ENCODE results near the gene SYNDIG1. TPM values are rescaled to one million over a fixed set of nuclear protein-coding genes. Genes with fewer than 3 reads are reported as not detected.

Gene SYNDIG1
- total RNA-seq, 2 experiments from 2014 or later, result not detected

DNA sequence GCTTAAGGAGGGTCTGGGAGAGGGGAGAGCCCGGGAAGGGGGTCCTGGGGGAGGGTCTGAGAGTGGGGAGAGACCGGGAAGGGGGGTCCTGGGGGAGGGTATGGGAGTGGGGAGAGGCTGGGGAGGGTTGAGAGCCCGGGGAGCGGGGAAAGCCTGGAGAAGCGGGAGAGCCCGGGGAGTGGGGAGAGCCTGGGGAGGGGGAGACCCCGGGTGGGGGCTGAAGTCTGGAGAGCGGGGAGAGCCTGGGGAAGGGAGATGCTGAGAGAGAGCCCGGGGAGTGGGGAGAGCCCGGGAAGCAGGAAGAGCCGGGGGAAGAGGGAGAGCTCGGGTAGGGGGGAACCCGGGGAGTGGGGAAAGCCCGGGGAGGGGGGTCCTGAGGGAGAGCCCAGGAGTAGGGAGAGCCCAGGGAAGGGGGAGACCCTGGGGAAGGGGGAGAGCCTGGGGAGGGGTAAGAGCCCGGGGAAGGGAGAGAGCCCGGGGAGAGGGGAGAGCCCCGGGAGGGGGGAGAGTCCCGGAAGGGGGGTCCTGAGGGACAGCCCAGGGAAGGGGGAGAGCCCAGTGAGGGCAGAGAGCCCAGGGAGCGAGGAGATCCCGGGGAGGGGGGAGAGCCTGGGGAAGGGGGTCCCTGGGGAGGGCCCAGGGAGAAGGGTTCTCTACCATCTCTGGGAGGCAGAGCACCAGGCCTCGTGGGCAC is 148.5 kb downstream of the SYNDIG1 start:
- no peak for TF ChIP-seq CTCF (IDR thresholded peaks at IDR 0.05)
- Mint-ChIP-seq H3K27ac (no peak overlapping the region), H3K9me3 (no peaks in the 10 kb centered on the region), H3K36me3 (ENCODE audit: low read depth) (no peaks in the 10 kb centered on the region), H3K27me3 (peaks cover 4% of the 10 kb centered on the region), H3K4me3 (no peak overlapping the region), H3K4me1 (ENCODE audit: low read depth) (no peaks in the 10 kb centered on the region)
- Histone ChIP-seq H3K9me3 (ENCODE audit: control insufficient read depth in 1 of 2, insufficient read depth in 1 of 2, low read length in 2 of 2) (peaks cover 0 to 6% of the 10 kb centered on the region in 2 experiments), H3K27me3 (ENCODE audit: control insufficient read depth in 1 of 2, insufficient read depth in 2 of 2, low read length in 2 of 2) (peaks cover 0 to 2% of the 10 kb centered on the region in 2 experiments), H3K4me3 (ENCODE audit: low read length) (no peak overlapping the region), H3K27ac (ENCODE audit: low read depth in 1 of 2, low read length in 2 of 2) (no peak overlapping the region), H3K36me3 (ENCODE audit: insufficient read depth, low read length) (no peaks in the 10 kb centered on the region), H3K4me1 (ENCODE audit: insufficient read depth, low read length) (no peaks in the 10 kb centered on the region)
- intact Hi-C loops (cut with DNase I, micrococcal nuclease), result no loop called here
- ChIA-PET POLR2A (no interaction called here), CTCF (no interaction called here)
- ATAC-seq (ENCODE audit: poor library complexity) (no peak), DNase-seq (no peak)

- DNase-seq, result no peak
- H3K36me3 ChIP-seq (ENCODE audit: insufficient read depth, low read length), result no peaks in the 10 kb centered on the region
- Mint-ChIP-seq H3K4me1 (ENCODE audit: low read depth) (no peaks in the 10 kb centered on the region), H3K9me3 (no peaks in the 10 kb centered on the region), H3K27ac (no peak overlapping the region), H3K27me3 (peaks cover 4% of the 10 kb centered on the region), H3K4me3 (no peak overlapping the region), H3K36me3 (ENCODE audit: low read depth) (no peaks in the 10 kb centered on the region)
- no peak overlapping the region for H3K4me3 ChIP-seq (ENCODE audit: low read length)
- H3K27ac ChIP-seq (ENCODE audit: low read depth in 1 of 2, low read length in 2 of 2), result no peak overlapping the region
- intact Hi-C loops (cut with DNase I, micrococcal nuclease), result no loop called here
- peaks cover 0 to 1% of the 10 kb centered on the region in 2 experiments for H3K9me3 ChIP-seq (ENCODE audit: control insufficient read depth in 1 of 2, insufficient read depth in 1 of 2, low read length in 2 of 2)
- CTCF ChIA-PET, result no interaction called here
- no peaks in the 10 kb centered on the region for H3K4me1 ChIP-seq (ENCODE audit: insufficient read depth, low read length)
- TF ChIP-seq CTCF (IDR thresholded peaks at IDR 0.05), result no peak
- no peak for ATAC-seq (ENCODE audit: poor library complexity)
- H3K27me3 ChIP-seq (ENCODE audit: control insufficient read depth in 1 of 2, insufficient read depth in 2 of 2, low read length in 2 of 2), result peaks cover 0 to 2% of the 10 kb centered on the region in 2 experiments
- POLR2A ChIA-PET, result no interaction called here
These were observed 149.3 kb downstream of the SYNDIG1 start for GRCh38 chr20:24618739-24619138.

DNA sequence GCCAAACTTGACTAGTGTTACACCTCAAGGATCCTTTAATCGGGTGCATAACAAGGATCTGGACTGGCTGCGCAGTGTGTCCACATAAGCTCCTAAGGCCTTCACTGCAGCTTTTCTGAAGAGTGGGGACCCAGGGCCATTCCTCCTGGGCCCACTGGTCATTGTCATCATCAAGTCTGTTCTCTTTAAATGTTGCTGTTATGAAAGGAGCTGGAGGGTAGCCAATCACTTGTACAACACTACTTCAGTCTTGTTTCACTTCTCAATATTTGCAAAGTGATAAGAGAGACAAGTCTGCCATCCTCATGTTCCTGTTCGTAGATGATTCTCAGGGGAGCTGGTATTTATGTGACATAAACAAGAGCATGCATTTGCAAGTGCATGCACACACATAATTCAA is 149.8 kb downstream of the SYNDIG1 start:
- ChIA-PET CTCF (no interaction called here), POLR2A (no interaction called here)
- Histone ChIP-seq H3K36me3 (ENCODE audit: insufficient read depth, low read length) (no peaks in the 10 kb centered on the region), H3K27ac (ENCODE audit: low read depth in 1 of 2, low read length in 2 of 2) (no peak overlapping the region), H3K4me1 (ENCODE audit: insufficient read depth, low read length) (no peaks in the 10 kb centered on the region), H3K4me3 (ENCODE audit: low read length) (no peak overlapping the region), H3K27me3 (ENCODE audit: control insufficient read depth in 1 of 2, insufficient read depth in 2 of 2, low read length in 2 of 2) (peaks cover 0 to 2% of the 10 kb centered on the region in 2 experiments), H3K9me3 (ENCODE audit: control insufficient read depth in 1 of 2, insufficient read depth in 1 of 2, low read length in 2 of 2) (no peaks in the 10 kb centered on the region)
- Mint-ChIP-seq H3K27ac (no peak overlapping the region), H3K27me3 (peaks cover 4% of the 10 kb centered on the region), H3K36me3 (ENCODE audit: low read depth) (no peaks in the 10 kb centered on the region), H3K4me3 (no peak overlapping the region), H3K4me1 (ENCODE audit: low read depth) (no peaks in the 10 kb centered on the region), H3K9me3 (no peaks in the 10 kb centered on the region)
- DNase-seq (no peak), ATAC-seq (ENCODE audit: poor library complexity) (no peak)
- intact Hi-C loops (cut with DNase I, micrococcal nuclease), result no loop called here
- no peak for TF ChIP-seq CTCF (IDR thresholded peaks at IDR 0.05)
